Esophagus muscularis mucosa (tissue), 4 donors: ENCODE results near the gene SQSTM1. TPM values are rescaled to one million over a fixed set of nuclear protein-coding genes. Genes with fewer than 3 reads are reported as not detected.

Experiments
- DNase-seq: peaks from one replicate; pipeline ENCODE4 v3.0.0-alpha.2; 2017; ENCODE audit errors: extremely low spot score
- H3K27ac ChIP-seq, 4 donors: fragments of 200-600 bp; sonication (generic); replicated peaks in 1 of 4; 1 replicate in 3 of 4; 2 replicates in 1 of 4; pipeline ENCODE4 v1.5.1; 2016 to 2019; ENCODE audit warnings: mild to moderate bottlenecking in 1 of 4
- H3K27me3 ChIP-seq, 4 donors: fragments of 200-600 bp; sonication (generic); one replicate each; pipeline versions ENCODE4 v1.5.1 to v1.6.0; 2016 to 2019
- H3K36me3 ChIP-seq, 4 donors: fragments of 200-600 bp; sonication (generic); one replicate each; pipeline ENCODE4 v1.5.1; 2016 to 2019
- H3K4me1 ChIP-seq, 4 donors: fragments of 200-600 bp; sonication (generic); one replicate each; pipeline ENCODE4 v1.5.1; 2016 to 2019
- H3K4me3 ChIP-seq, 4 donors: fragments of 200-600 bp; sonication (generic); 1 replicate in 2 of 4; 2 replicates in 2 of 4; pipeline ENCODE4 v1.5.1; 2016 to 2019; ENCODE audit warnings: mild to moderate bottlenecking in 4 of 4, moderate library complexity in 1 of 4
- H3K9me3 ChIP-seq, 4 donors: fragments of 200-600 bp; sonication (generic); 1 replicate in 3 of 4; 2 replicates in 1 of 4; pipeline ENCODE4 v1.5.1; 2016 to 2019
- CTCF ChIP-seq, 3 experiments: fragments of 200-600 bp in 2 of 3; fragments of 450-650 bp in 1 of 3; sonication (generic) in 2 of 3; IDR thresholded peaks; one replicate each; pipeline ENCODE4 v1.5.1; 2017 to 2019; ENCODE audit warnings: antibody characterized with exemption in 3 of 3, mild to moderate bottlenecking in 2 of 3, moderate library complexity in 1 of 3
- EP300 ChIP-seq: sonication (generic); formaldehyde crosslinking; IDR thresholded peaks from one replicate; pipeline ENCODE4 v1.6.1; 2017; ENCODE audit warnings: antibody characterized with exemption
- POLR2A ChIP-seq: fragments of 450-650 bp; IDR thresholded peaks from one replicate; pipeline ENCODE4 v1.6.1; 2017; ENCODE audit warnings: antibody characterized with exemption, moderate library complexity, mild to moderate bottlenecking, low read depth
- POLR2AphosphoS5 ChIP-seq, 2 donors: sonication (generic); formaldehyde crosslinking; IDR thresholded peaks; one replicate each; pipeline ENCODE4 v1.6.1; 2017; ENCODE audit warnings: antibody characterized with exemption in 2 of 2
- WGBS: methylation state at CpG from one replicate; pipeline ENCODE4 v1.1.5; 2018; 5-methylcytosine and 5-hydroxymethylcytosine counted together
- intact Hi-C: fragments of 100-400 bp; cut with DNase I; formaldehyde crosslinking; loops from one replicate; pipeline ENCODE4 v1.15.1; 2023
- total RNA-seq, 4 donors: library from RNA; depleted of rRNA; stranded (reverse); fragments of >200 nt; gene quantifications; one replicate each; pipeline versions ENCODE4 v1.1.0 to v1.2.1, GENCODE V29; 2016

SQSTM1 gene
- total RNA-seq, 4 donors from 2014 or later: 333 to 453 (median 392) TPM

GRCh38 chr5:179779826-179780225, 40.9 kb upstream of the SQSTM1 start:
- DNase-seq: no peak
- intact Hi-C loops: no loop called here
- H3K4me1 ChIP-seq: no peaks in the 10 kb centered on the region
- peaks cover 10 to 59% (median 51%) of the 10 kb centered on the region in 4 donors for H3K36me3 ChIP-seq
- no peak overlapping the region for H3K27ac ChIP-seq
- H3K27me3 ChIP-seq: no peaks in the 10 kb centered on the region
- 90% methylated on average over 4 of the region's 4 CpGs for WGBS
- no peaks in the 10 kb centered on the region for H3K9me3 ChIP-seq
- TF ChIP-seq POLR2A: no peak
- no peak for TF ChIP-seq CTCF (IDR thresholded peaks at IDR 0.05)
- TF ChIP-seq EP300: no peak
- TF ChIP-seq POLR2AphosphoS5 (IDR thresholded peaks at IDR 0.05): no peak
- H3K4me3 ChIP-seq: no peak overlapping the region

GRCh38 chr5:179780362-179780761, 40.3 kb upstream of the SQSTM1 start:
- 77% methylated on average over 7 of the region's 7 CpGs for WGBS
- no peaks in the 10 kb centered on the region for H3K9me3 ChIP-seq
- H3K4me1 ChIP-seq: no peaks in the 10 kb centered on the region
- TF ChIP-seq CTCF (IDR thresholded peaks at IDR 0.05) (no peak), EP300 (no peak), POLR2A (no peak)
- no peak overlapping the region for H3K27ac ChIP-seq
- no peaks in the 10 kb centered on the region for H3K27me3 ChIP-seq
- no peak for DNase-seq
- H3K36me3 ChIP-seq: peaks cover 7 to 54% (median 46%) of the 10 kb centered on the region in 4 donors
- H3K4me3 ChIP-seq: no peak overlapping the region
- intact Hi-C loops: no loop called here

- TF ChIP-seq POLR2AphosphoS5 (IDR thresholded peaks at IDR 0.05) (peak in 1 of 2 donors; percentile 14), CTCF (IDR thresholded peaks at IDR 0.05) (no peak)
- Histone ChIP-seq H3K27me3 (no peaks in the 10 kb centered on the region), H3K27ac (no peak overlapping the region), H3K4me3 (no peak overlapping the region), H3K36me3 (peaks cover 0 to 40% (median 32%) of the 10 kb centered on the region in 4 donors), H3K9me3 (no peaks in the 10 kb centered on the region), H3K4me1 (no peaks in the 10 kb centered on the region)
- WGBS: 88% methylated on average over 4 of the region's 4 CpGs
- DNase-seq: no peak
- intact Hi-C loops: no loop called here
Measured at GRCh38 chr5:179781846-179782245, 38.9 kb upstream of the SQSTM1 start.

GRCh38 chr5:179783128-179783527, 37.6 kb upstream of the SQSTM1 start:
- no peak for DNase-seq
- intact Hi-C loops: no loop called here

More at GRCh38 chr5:179783128-179783527, 37.6 kb upstream of the SQSTM1 start:
- H3K27me3 ChIP-seq: no peaks in the 10 kb centered on the region
- no peak overlapping the region for H3K27ac ChIP-seq
- H3K36me3 ChIP-seq: peaks cover 0 to 28% (median 24%) of the 10 kb centered on the region in 4 donors
- no peak overlapping the region for H3K4me3 ChIP-seq
- H3K9me3 ChIP-seq: no peaks in the 10 kb centered on the region
- 92% methylated on average over 9 of the region's 9 CpGs for WGBS
- no peaks in the 10 kb centered on the region for H3K4me1 ChIP-seq
- TF ChIP-seq CTCF (IDR thresholded peaks at IDR 0.05) (no peak), POLR2AphosphoS5 (IDR thresholded peaks at IDR 0.05) (no peak), POLR2A (no peak), EP300 (no peak)
